ENCODE data around the gene ARL4A. TPM values are rescaled to one million over a fixed set of nuclear protein-coding genes. Genes with fewer than 3 reads are reported as not detected.

The ARL4A gene, protein sequence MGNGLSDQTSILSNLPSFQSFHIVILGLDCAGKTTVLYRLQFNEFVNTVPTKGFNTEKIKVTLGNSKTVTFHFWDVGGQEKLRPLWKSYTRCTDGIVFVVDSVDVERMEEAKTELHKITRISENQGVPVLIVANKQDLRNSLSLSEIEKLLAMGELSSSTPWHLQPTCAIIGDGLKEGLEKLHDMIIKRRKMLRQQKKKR
- total RNA-seq = 10 to 100 TPM; 10.8 to 11.3 TPM

DNA sequence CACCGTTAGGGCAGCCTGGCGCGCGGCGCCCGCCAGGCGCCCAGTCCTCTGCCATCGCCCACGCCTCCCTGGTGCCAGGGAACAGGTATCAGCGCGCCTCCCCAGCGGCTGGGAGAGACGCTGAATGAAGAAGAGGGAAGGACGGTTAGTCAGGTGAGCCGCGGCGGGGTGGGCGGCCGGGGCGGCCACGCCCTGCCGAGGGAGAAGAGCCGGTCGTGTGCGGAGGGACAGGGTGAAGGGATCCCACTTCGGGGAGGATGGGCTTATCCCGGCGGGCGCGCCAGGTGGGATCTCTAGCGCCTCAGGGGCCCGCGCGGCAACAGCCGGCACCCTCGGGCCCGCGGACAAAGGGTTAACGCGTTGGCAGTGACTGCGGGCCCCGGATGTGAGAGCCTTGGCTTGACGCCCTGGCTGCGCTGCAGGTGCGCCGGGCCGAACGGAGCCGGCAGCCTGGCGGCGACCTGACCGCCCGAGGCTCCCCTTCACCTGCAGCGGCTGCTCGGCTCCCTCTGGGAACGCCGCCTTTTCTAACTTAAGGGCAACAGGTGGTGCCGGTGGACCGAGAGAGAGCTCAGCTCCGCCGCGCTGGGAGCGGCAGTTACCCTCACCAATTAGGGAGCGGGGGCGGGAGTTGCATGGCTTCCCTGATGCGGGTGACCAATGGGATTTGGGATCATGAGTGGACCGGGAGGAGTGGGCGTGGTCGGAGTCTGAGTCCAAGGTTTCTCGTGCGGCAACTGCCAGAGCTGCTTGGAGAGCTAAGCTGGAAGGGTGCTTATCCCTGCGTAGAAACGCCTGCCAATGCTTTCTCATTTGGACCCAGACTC is at the start of gene ARL4A:
Gene ARL4A, plus strand, starts transcription at position 743 of the 827 bp plus-strand sequence. CDS start 622 bp downstream, outside the sequence.
- Mint-ChIP-seq H3K36me3 (ENCODE audit: low read depth) (peaks cover 2% of the 10 kb centered on the region), H3K27me3 (no peaks in the 10 kb centered on the region), H3K4me1 (ENCODE audit: low read depth) (peaks cover 27% of the 10 kb centered on the region), H3K27ac (peak within 1 kb of the TSS; percentile 95), H3K4me3 (peak within 1 kb of the TSS; percentile 88), H3K9me3 (no peaks in the 10 kb centered on the region)
- peak; percentile 75 for ATAC-seq
- TF ChIP-seq, protein P1, sequence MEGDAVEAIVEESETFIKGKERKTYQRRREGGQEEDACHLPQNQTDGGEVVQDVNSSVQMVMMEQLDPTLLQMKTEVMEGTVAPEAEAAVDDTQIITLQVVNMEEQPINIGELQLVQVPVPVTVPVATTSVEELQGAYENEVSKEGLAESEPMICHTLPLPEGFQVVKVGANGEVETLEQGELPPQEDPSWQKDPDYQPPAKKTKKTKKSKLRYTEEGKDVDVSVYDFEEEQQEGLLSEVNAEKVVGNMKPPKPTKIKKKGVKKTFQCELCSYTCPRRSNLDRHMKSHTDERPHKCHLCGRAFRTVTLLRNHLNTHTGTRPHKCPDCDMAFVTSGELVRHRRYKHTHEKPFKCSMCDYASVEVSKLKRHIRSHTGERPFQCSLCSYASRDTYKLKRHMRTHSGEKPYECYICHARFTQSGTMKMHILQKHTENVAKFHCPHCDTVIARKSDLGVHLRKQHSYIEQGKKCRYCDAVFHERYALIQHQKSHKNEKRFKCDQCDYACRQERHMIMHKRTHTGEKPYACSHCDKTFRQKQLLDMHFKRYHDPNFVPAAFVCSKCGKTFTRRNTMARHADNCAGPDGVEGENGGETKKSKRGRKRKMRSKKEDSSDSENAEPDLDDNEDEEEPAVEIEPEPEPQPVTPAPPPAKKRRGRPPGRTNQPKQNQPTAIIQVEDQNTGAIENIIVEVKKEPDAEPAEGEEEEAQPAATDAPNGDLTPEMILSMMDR (IDR thresholded peaks at IDR 0.05) = peak; percentile 65
- DNase-seq = peak; percentile 95
- intact Hi-C loops (cut with micrococcal nuclease) = no loop called here
- ChIA-PET POLR2A (interaction anchor here (1.3 kb wide), 1 partner anchor 15 kb away, joined by 4 read pairs; no protein-coding TSS in a partner anchor), CTCF (interaction anchor here (0.6 to 3.0 kb wide), 22 partner anchors 9 to 581 kb away, joined by 3 to 20 read pairs (median 4); no protein-coding TSS in a partner anchor)

DNA sequence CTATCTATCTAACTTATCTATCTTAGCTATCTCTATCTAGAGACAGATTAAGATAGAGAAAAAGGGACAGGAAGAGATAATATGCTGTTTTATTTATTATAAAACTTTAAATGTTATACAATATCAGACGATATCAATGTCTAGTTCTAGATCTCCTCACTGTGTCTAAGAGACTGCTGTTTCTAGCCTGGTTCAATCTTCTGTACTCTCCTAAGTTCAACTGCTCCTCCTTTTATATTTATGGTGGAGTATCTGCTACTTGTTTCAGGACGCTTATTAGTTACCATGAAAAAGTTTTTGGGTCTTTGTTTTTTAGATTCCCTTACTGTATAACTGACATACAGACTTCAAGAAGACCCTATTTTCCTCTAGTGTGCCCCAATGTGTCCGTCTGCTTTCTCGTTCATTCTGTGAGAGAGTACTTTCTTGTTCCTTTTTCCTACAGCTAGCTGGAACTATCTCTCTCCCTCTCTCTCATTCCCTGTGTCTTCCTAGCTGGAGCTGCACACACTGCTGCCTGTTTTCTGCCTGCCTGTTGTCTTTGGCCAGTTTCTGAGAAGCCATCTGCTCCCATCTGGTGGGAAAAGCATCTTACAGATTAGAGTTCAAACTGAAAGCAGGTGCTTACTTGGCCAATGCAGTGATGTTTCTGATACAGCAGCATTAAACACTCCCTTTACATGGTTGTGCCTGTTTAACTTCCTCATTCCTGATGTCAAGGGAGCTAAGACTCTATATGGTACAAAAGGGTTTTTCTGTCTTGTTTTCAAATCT is 49.4 kb upstream of the ARL4A start:
- Mint-ChIP-seq H3K4me1 (ENCODE audit: low read depth) (peaks cover 2% of the 10 kb centered on the region), H3K36me3 (ENCODE audit: low read depth) (no peaks in the 10 kb centered on the region), H3K9me3 (no peaks in the 10 kb centered on the region), H3K27me3 (peaks cover 4% of the 10 kb centered on the region), H3K4me3 (peak overlapping the region; percentile 42), H3K27ac (no peak overlapping the region)
- ChIA-PET POLR2A (no interaction called here), CTCF (interaction anchor here (0.8 to 2.0 kb wide), 9 partner anchors 8 to 626 kb away, joined by 3 to 6 read pairs (median 3); no protein-coding TSS in a partner anchor)
- DNase-seq (no peak), ATAC-seq (no peak)
- intact Hi-C loops (cut with micrococcal nuclease) = loop anchor here (2.0 kb wide), 1 partner anchor 625 kb away; no protein-coding TSS in a partner anchor
- TF ChIP-seq, protein P1 (IDR thresholded peaks at IDR 0.05) = no peak

DNA sequence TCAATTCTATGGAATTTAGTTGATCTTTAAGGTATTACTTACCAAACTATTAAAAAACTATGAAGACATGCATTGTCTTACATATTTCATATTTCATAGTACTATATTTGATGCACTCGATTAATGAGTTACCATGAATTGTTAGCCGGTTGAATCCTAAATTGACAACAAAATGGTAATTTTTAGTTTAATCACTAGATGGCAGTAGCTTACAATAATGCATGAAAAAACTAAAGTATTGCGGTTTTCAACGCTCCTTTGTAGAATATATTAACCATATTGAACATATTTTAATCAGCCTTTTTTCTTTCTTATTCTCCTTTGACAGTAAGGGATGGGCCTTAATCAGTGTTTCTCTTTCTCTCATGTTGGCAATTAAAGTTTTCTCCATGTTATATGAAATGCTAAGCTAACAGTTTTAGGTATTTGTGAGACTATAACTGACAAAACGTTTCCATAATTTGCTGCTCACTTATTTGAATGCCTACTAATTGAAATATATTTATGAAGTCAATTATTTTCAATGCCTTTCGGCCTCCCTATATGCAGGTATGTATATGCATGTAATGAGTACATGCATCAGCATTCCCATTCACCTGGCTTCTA is 48.5 kb upstream of the ARL4A start:
- POLR2A ChIA-PET = no interaction called here

DNA sequence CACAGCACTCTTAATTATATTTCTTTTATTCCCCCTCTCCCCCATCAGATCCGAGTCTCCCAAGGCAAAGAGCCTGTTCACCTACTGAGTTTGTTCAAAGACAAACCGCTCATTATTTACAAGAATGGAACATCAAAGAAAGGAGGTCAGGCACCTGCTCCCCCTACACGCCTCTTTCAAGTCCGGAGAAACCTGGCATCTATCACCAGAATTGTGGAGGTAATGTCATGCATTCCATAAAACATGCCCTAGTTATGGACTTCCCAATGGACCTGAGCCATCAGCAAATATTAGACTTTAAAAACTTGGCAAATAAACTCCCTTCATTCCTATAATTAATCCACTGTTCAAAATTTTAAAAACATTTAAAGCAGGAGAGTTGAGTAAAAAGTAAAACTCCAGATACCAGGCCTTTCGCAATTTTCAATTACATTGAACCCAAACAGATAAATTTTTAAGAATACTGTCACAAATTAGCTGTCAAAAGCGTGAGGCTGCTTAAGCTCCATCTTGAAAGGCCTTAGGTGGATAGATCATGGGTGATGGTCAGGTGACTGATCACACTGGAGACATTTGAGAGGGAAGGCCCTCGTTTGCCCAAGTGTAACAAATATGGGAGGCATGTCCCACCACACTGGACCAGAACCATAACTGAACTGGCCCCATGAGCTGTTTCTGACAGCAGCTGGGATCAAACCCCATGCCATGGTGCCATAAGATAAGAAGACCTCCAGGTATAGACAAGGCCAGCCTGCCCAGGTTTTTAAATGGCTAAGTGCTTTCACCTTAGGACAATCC is 46.9 kb upstream of the ARL4A start:
- POLR2A ChIA-PET = no interaction called here
- no peaks in the 10 kb centered on the region for H3K36me3 Mint-ChIP-seq (ENCODE audit: low read depth)
- peaks cover 2% of the 10 kb centered on the region for H3K4me1 Mint-ChIP-seq (ENCODE audit: low read depth)

More for the DNA sequence above, 48.5 kb upstream of the ARL4A start:
- intact Hi-C loops (cut with micrococcal nuclease) = loop anchor here (2.0 kb wide), 1 partner anchor 624 kb away; no protein-coding TSS in a partner anchor
- CTCF ChIA-PET = interaction anchor here (0.8 to 2.0 kb wide), 13 partner anchors 8 to 625 kb away, joined by 3 to 6 read pairs (median 3); no protein-coding TSS in a partner anchor
- H3K9me3 Mint-ChIP-seq = no peaks in the 10 kb centered on the region
- no peak for ATAC-seq
- TF ChIP-seq, protein P1 (IDR thresholded peaks at IDR 0.05) = peak; percentile 67
- no peak for DNase-seq
- H3K27ac Mint-ChIP-seq = no peak overlapping the region
- peaks cover 3% of the 10 kb centered on the region for H3K27me3 Mint-ChIP-seq
- H3K36me3 Mint-ChIP-seq (ENCODE audit: low read depth) = no peaks in the 10 kb centered on the region
- no peak overlapping the region for H3K4me3 Mint-ChIP-seq
- peaks cover 2% of the 10 kb centered on the region for H3K4me1 Mint-ChIP-seq (ENCODE audit: low read depth)

More for the DNA sequence above, 46.9 kb upstream of the ARL4A start:
- Mint-ChIP-seq H3K27ac (no peak overlapping the region), H3K4me3 (no peak overlapping the region), H3K27me3 (peaks cover 1% of the 10 kb centered on the region), H3K9me3 (no peaks in the 10 kb centered on the region)
- CTCF ChIA-PET = interaction anchor here (1.5 kb wide), 1 partner anchor 10 kb away, joined by 3 read pairs; no protein-coding TSS in a partner anchor
- DNase-seq = no peak
- no peak for ATAC-seq
- intact Hi-C loops (cut with micrococcal nuclease) = no loop called here
- TF ChIP-seq, protein P1 (IDR thresholded peaks at IDR 0.05) = no peak
